Measurements from ENCODE around the gene PIMREG.

DNA sequence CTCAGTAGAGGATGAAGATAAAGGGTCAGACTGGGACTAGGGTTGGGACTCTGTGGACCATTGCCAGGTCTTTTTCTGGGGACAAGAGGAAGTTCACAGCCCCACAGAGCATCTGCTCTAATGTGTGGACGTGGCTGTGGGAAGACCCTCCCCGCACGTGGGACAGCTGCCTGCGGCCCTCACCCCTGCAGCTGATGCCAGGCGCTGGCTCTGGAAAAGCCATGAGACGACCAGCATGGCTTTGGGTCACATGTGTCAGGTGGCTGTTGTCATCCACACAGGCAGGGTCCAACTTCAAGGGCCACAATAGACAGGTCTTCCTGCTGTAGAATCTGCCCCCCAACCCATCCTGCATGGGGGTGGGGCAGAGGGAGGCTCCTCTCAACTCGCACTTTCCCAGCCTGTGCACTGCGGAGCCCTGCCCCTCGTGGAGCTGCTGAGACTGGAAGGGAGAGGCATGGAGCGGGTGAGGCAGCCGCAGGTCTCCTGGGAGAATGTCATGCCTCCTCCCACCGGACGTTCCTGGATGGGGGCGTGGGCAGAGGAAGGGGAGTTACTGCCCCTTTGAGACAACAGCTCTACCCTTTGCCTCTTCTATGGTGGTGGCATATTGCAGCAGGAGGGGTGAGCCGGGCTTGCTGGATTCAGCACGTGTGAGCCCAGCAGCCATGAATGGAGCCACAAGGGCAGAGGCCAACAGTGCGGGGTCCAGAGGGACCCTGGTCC is 53.4 kb downstream of the PIMREG start:
- TF ChIP-seq, protein P1, sequence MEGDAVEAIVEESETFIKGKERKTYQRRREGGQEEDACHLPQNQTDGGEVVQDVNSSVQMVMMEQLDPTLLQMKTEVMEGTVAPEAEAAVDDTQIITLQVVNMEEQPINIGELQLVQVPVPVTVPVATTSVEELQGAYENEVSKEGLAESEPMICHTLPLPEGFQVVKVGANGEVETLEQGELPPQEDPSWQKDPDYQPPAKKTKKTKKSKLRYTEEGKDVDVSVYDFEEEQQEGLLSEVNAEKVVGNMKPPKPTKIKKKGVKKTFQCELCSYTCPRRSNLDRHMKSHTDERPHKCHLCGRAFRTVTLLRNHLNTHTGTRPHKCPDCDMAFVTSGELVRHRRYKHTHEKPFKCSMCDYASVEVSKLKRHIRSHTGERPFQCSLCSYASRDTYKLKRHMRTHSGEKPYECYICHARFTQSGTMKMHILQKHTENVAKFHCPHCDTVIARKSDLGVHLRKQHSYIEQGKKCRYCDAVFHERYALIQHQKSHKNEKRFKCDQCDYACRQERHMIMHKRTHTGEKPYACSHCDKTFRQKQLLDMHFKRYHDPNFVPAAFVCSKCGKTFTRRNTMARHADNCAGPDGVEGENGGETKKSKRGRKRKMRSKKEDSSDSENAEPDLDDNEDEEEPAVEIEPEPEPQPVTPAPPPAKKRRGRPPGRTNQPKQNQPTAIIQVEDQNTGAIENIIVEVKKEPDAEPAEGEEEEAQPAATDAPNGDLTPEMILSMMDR (conservative IDR thresholded peaks at IDR 0.05 in 1 of 2, IDR thresholded peaks at IDR 0.05 in 1 of 2; ENCODE audit: extremely low read depth in 1 of 2, insufficient read depth in 1 of 2, low read depth in 1 of 2, low read length in 2 of 2): no peak
- TF ChIP-seq EZH2 (IDR thresholded peaks at IDR 0.05; ENCODE audit: borderline replicate concordance, low read length): no peak

All from mammary epithelial cell (primary cell).